ENCODE data around the gene CHST11.
"Not testable (repeated sequence)": the region's sequence is repeated elsewhere in the genome, so short reads cannot be mapped to it uniquely, and the experiment has no call there.

Gene CHST11

DNA sequence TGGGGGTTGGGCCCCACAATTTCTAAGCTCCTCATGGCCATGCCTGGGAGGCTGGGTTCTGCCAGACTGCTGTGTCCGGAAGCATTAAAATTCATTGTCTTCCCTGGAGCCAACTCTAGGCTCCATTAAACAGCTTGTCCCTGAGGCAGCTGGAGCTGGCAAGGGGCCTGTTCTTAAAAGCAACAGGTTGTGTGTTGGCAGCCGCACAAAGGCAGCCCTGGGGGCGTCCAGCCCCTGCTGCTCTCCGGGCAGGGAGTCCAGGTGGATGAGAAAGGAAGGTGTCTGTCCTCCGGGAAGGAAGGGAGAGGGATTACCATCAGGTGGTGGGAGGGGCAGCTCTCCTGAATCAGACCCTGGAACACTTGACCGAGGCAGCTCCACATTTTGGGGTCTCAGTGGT lies 98.9 kb downstream of the CHST11 start:
- in situ Hi-C loops (cut with MboI; ENCODE audit: low sequenced_read_pairs), result no loop called here

GRCh38 chr12:104557488-104558195 lies 100.9 kb downstream of the CHST11 start:
- in situ Hi-C loops (cut with MboI; ENCODE audit: low sequenced_read_pairs), result no loop called here

DNA sequence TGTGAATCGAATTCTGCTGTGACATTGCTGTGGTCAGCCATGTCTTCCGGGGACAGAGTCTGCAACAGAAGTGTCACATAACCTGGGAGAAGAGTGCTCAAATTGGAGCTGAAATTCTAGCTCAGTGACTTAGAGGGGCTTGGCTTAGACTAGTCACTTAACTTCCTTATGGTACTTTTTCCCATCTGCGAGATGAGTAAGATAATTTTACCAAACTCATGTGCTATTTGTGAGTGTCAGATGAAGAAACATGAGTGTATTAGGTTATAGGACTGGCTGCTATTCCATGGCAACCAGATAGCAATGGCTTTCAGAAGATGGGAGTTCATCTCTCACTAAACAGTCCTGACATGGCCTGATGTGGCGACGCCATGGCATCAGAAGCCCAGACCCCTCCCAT lies 104.1 kb downstream of the CHST11 start:
- in situ Hi-C loops (cut with MboI; ENCODE audit: low sequenced_read_pairs), result no loop called here

DNA sequence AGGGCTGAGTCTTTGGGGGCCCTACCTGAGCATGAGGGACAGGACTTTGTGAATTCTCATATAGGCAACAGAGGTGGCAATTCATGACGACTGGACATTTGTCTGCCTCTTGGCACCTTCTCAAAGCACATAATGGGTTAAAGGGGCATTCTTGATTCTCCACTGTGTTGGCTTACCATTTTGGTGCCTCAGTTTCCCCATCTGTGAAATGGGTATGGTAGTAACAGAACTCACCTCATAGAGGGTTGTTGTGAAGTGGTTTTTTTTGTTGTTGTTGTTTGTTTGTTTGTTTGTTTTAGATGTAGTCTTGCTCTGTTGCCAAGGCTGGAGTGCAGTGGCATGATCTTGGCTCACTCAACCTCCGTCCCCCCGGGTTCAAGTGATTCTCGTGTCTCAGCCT lies 106.0 kb downstream of the CHST11 start:
- in situ Hi-C loops (cut with MboI; ENCODE audit: low sequenced_read_pairs), result no loop called here

DNA sequence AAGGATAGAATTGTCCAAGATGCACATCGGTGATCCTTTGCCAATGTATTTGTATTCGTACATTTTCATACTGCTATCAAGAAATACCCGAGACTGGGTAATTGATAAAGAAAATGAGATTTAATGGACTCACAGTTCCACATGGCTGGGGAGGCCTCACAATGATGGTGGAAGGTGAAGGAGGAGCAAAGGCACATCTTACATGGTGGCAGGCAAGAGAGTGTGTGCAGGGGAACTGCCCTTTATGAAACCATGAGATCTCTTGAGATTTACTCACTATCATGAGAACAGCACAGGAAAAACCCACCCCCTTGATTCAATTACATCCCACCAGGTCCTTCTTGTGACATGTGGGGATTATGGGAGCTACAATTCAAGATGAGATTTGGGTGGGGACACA lies 107.9 kb downstream of the CHST11 start:
- in situ Hi-C loops (cut with MboI; ENCODE audit: low sequenced_read_pairs), result not testable (repeated sequence)

DNA sequence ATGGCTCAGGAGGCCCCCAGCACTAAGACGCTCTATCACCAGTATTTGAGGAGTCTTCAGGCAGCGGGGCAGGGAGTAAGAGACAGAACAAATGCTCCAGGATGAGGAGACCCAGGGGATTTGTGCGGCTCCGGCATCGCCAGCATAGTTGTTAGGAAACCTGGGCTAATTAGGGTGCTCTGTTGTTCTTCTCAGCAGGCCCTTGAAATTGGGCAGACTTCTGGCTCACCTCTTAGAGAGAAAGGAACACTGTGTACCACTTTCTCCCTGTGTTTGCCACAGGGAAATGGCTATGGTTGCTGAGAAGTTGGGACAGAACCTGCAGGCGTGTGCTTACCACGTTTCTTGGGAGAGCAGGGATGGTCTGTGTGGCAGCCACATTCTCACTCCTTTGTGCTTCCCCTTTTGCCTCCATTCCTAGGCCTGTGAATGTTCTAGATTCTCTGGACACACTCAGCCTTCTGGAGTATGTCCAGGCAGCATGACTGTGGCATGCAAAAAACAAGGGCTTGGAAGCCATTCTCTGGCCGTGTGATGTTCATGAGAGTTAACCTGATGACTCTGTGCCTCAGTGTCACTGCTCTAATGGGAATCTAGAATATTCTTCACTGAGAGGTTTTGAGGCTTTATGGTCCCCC lies 109.0 kb downstream of the CHST11 start:
- in situ Hi-C loops (cut with MboI; ENCODE audit: low sequenced_read_pairs), result no loop called here

- in situ Hi-C loops (cut with MboI; ENCODE audit: low sequenced_read_pairs), result no loop called here
Measured at GRCh38 chr12:104566244-104566993, 109.7 kb downstream of the CHST11 start.

DNA sequence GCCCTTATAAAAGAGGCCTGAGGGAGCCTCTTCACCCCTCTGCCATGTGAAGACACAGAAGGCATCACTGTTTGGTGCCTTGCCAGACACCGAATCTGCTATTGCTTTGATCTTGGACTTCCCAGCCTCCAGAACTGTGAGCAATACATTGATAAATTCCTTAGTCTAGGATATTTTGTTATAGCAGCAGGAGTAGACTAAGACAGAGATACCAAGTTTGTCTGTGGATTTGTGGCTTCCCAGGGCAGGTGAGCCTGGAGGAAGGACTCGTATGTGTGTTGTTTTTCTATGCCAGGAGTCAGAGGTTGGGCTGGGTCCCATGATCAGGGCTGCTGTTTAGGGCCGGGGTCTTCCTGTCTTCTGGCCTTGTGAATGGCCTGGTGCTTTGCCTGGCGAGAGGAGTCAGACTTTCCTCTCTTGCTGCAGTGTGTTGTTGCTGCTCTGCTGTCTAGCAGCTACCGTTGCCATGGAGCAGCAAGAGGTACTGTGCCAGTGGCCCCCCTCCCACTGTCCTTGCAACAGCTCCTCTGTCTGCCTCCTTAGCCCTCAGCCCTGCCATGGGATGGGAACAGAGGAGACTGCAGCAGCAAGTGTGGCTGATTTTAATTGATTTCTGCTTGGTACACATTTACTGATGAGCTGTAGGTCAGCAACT lies 111.2 kb downstream of the CHST11 start:
- in situ Hi-C loops (cut with MboI; ENCODE audit: low sequenced_read_pairs), result no loop called here

GRCh38 chr12:104568487-104568868 lies 111.7 kb downstream of the CHST11 start:
- in situ Hi-C loops (cut with MboI; ENCODE audit: low sequenced_read_pairs), result no loop called here

DNA sequence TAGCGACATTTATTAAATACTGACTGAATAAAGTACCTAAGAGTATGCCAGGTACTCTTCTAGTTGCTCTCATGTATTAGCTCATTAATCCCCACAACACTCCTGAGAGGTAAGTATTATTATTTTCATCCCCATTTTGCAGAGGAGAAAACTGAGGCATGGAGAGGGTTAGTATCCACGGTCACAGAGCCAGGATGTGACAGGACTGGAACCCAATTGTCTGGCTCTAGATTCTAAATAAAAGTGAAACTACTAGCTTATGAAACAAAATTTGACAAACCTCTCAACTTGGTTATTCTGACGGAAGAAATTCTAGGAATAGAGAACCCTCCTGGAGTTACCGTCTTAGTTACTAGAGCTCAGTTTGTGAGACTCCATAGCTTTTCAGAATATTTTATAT lies 112.2 kb downstream of the CHST11 start:
- in situ Hi-C loops (cut with MboI; ENCODE audit: low sequenced_read_pairs), result no loop called here

- in situ Hi-C loops (cut with MboI; ENCODE audit: low sequenced_read_pairs), result no loop called here
Measured at GRCh38 chr12:104569346-104570173, 112.8 kb downstream of the CHST11 start.

GRCh38 chr12:104570174-104570907 lies 113.6 kb downstream of the CHST11 start:
- in situ Hi-C loops (cut with MboI; ENCODE audit: low sequenced_read_pairs), result no loop called here

DNA sequence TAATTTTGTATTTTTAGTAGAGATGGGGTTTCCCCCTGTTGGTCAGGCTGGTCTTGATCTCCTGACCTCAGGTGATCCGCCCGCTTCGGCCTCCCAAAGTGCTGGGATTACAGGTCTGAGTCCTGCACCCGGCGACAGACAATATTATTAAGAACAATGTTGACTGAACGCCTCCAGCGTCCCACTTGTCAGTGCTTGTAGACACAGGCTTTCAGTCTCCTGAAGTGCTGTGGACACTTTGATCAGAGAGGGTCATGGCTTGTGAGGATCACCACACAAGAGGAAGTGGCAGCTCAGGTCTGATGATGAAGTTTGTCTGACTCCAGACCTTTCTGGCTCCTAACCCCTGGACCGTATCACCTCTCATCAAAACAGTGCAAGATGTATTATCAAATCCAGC lies 114.6 kb downstream of the CHST11 start:
- in situ Hi-C loops (cut with MboI; ENCODE audit: low sequenced_read_pairs), result no loop called here

GRCh38 chr12:104574353-104574752 lies 117.6 kb downstream of the CHST11 start:
- in situ Hi-C loops (cut with MboI; ENCODE audit: low sequenced_read_pairs), result not testable (repeated sequence)

GRCh38 chr12:104574758-104575157 lies 118.0 kb downstream of the CHST11 start:
- in situ Hi-C loops (cut with MboI; ENCODE audit: low sequenced_read_pairs), result not testable (repeated sequence)

DNA sequence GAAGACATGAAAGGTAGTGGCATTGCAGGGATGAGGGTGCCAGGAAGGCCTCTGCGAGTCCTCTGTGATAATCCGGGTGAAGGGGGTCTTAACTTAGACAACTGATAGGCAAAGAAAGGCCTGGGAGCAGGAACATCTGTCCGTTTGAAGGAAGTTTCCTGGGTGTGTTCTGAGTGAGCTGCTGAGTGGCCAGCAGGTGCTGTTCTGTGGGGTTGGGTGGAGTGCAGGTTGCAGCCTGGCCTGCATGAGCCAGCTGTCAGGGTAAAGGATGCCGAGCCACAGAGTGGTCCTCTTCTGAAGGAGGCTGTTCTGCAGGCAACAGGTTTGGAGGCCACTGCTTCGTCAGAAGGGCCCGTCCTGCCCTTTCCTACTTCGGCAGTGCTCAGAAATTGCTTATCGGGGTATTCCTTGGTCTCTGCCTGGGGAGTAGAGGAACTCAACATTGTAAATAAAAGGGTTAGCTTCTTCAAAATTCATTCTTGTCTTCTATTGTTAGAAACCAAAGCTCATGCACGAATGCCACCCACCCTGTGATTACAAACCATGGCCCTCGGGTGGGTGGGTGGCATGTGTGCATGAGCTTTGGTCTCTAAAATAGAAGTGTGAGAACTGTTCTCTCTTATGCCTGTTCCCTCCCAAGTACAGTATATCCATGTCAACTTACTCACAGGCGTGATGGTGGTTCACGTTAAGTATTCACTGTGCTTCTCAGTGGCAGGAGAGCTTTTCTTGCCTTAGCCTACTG lies 118.9 kb downstream of the CHST11 start:
- in situ Hi-C loops (cut with MboI; ENCODE audit: low sequenced_read_pairs), result no loop called here

- in situ Hi-C loops (cut with MboI; ENCODE audit: low sequenced_read_pairs), result no loop called here
Measured at GRCh38 chr12:104576187-104576778, 119.5 kb downstream of the CHST11 start.

GRCh38 chr12:104576980-104577580 lies 120.3 kb downstream of the CHST11 start:
- in situ Hi-C loops (cut with MboI; ENCODE audit: low sequenced_read_pairs), result no loop called here

All from hTERT RPE-1 (cell line).